Suprapubic skin (tissue), 4 donors: Measurements from ENCODE around the gene SREK1IP1. TPM values are rescaled to one million over a fixed set of nuclear protein-coding genes. Genes with fewer than 3 reads are reported as not detected.

Experiments used
- DNase-seq, 2 donors: peaks; one replicate each; pipeline ENCODE4 v3.0.0-alpha.2; 2019; ENCODE audit warnings: low spot score in 2 of 2
- H3K27ac ChIP-seq: fragments of 200-600 bp; sonication (generic); one replicate; pipeline ENCODE4 v1.5.1; 2019
- H3K27me3 ChIP-seq: fragments of 200-600 bp; sonication (generic); one replicate; pipeline ENCODE4 v1.5.1; 2019
- H3K36me3 ChIP-seq: fragments of 200-600 bp; sonication (generic); one replicate; pipeline ENCODE4 v1.5.1; 2019
- H3K4me1 ChIP-seq: fragments of 200-600 bp; sonication (generic); one replicate; pipeline ENCODE4 v1.5.1; 2019
- H3K4me3 ChIP-seq: fragments of 200-600 bp; sonication (generic); one replicate; pipeline ENCODE4 v1.5.1; 2019; ENCODE audit warnings: mild to moderate bottlenecking
- H3K9me3 ChIP-seq: fragments of 200-600 bp; sonication (generic); one replicate; pipeline ENCODE4 v1.5.1; 2019
- EP300 ChIP-seq: sonication (generic); formaldehyde crosslinking; IDR thresholded peaks from one replicate; pipeline ENCODE4 v1.6.1; 2017; ENCODE audit warnings: antibody characterized with exemption
- POLR2A ChIP-seq, 2 donors: fragments of 450-650 bp; IDR thresholded peaks; one replicate each; pipeline ENCODE4 v1.6.1; 2017; ENCODE audit warnings: antibody characterized with exemption in 2 of 2, mild to moderate bottlenecking in 2 of 2, moderate library complexity in 2 of 2
- POLR2AphosphoS5 ChIP-seq, 3 donors: sonication (generic); formaldehyde crosslinking; IDR thresholded peaks; one replicate each; pipeline ENCODE4 v1.6.1; 2017; ENCODE audit warnings: antibody characterized with exemption in 3 of 3
- WGBS: methylation state at CpG from one replicate; pipeline ENCODE4 v1.1.5; 2018; 5-methylcytosine and 5-hydroxymethylcytosine counted together
- total RNA-seq, 4 donors: library from RNA; depleted of rRNA; stranded (reverse); fragments of >200 nt; gene quantifications; one replicate each; pipeline ENCODE4 v1.1.0, GENCODE V29; 2016
- TF ChIP-seq, protein P1 (sequence below), 2 donors: fragments of 200-600 bp in 1 of 2; fragments of 450-650 bp in 1 of 2; sonication (generic) in 1 of 2; IDR thresholded peaks; one replicate each; pipeline ENCODE4 v1.5.1; 2016 to 2019; ENCODE audit warnings: antibody characterized with exemption in 2 of 2, mild to moderate bottlenecking in 1 of 2, moderate library complexity in 1 of 2

Gene SREK1IP1
- total RNA-seq, 4 donors from 2014 or later = 10.5 to 17.5 (median 11.4) TPM

- H3K27me3 ChIP-seq = no peaks in the 10 kb centered on the region
- peaks cover 14% of the 10 kb centered on the region for H3K36me3 ChIP-seq
- DNase-seq = no peak
- H3K9me3 ChIP-seq = no peaks in the 10 kb centered on the region
- H3K4me3 ChIP-seq = peak overlapping the region; percentile 81
- no peak overlapping the region for H3K27ac ChIP-seq
- 78% methylated on average over 2 of the region's 2 CpGs for WGBS
- peaks cover 48% of the 10 kb centered on the region for H3K4me1 ChIP-seq
- TF ChIP-seq EP300 (no peak), POLR2A (IDR thresholded peaks at IDR 0.05) (no peak), POLR2AphosphoS5 (IDR thresholded peaks at IDR 0.05) (no peak)
- TF ChIP-seq, protein P1, sequence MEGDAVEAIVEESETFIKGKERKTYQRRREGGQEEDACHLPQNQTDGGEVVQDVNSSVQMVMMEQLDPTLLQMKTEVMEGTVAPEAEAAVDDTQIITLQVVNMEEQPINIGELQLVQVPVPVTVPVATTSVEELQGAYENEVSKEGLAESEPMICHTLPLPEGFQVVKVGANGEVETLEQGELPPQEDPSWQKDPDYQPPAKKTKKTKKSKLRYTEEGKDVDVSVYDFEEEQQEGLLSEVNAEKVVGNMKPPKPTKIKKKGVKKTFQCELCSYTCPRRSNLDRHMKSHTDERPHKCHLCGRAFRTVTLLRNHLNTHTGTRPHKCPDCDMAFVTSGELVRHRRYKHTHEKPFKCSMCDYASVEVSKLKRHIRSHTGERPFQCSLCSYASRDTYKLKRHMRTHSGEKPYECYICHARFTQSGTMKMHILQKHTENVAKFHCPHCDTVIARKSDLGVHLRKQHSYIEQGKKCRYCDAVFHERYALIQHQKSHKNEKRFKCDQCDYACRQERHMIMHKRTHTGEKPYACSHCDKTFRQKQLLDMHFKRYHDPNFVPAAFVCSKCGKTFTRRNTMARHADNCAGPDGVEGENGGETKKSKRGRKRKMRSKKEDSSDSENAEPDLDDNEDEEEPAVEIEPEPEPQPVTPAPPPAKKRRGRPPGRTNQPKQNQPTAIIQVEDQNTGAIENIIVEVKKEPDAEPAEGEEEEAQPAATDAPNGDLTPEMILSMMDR (IDR thresholded peaks at IDR 0.05) = no peak
These were observed 1.6 kb downstream of the SREK1IP1 start for GRCh38 chr5:64766941-64767340.

DNA sequence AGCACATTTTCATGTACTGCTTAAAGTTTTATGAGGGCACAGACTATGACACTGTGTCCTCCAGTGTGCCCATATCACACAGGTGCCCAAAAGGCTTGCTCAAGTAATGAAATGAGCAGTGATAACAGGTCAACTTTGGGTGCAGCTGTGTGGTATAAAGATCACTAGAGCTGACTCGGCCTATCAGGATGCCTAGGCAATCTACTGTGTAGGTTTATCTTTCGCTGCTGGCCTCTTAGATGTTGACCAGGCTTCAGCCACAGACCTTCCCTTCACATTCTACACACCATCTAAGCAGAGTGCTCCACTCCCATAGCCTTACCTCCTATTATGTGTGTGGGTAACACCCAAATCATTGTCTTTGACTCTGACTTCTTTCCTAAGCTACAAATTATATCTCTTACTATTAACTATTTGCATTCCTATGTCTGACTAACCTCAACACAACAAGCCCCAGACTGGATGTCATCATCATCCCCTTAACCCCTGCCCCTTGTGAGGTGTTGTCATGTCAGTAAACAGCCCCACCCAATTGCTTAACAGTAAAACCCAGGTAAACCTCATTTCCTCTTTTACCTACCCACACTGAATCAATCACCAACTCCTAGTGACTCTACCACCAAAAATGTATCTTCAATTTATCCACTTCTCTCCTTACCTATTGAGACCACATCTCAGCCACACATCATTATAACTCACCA is 2.5 kb downstream of the SREK1IP1 start:
- Histone ChIP-seq H3K4me1 (peaks cover 48% of the 10 kb centered on the region), H3K9me3 (no peaks in the 10 kb centered on the region), H3K4me3 (no peak overlapping the region), H3K27me3 (no peaks in the 10 kb centered on the region), H3K36me3 (peaks cover 14% of the 10 kb centered on the region), H3K27ac (no peak overlapping the region)
- DNase-seq = no peak
- TF ChIP-seq EP300 = no peak
- TF ChIP-seq POLR2AphosphoS5 (IDR thresholded peaks at IDR 0.05) = no peak
- TF ChIP-seq, protein P1 (IDR thresholded peaks at IDR 0.05) = no peak
- no peak for TF ChIP-seq POLR2A (IDR thresholded peaks at IDR 0.05)
- WGBS = 98% methylated on average over 2 of the region's 2 CpGs

GRCh38 chr5:64763948-64764503 is 4.5 kb downstream of the SREK1IP1 start:
- peaks cover 14% of the 10 kb centered on the region for H3K36me3 ChIP-seq
- H3K27ac ChIP-seq = no peak overlapping the region
- 82% methylated on average over 4 of the region's 4 CpGs for WGBS

GRCh38 chr5:64759960-64760660 is 8.4 kb downstream of the SREK1IP1 start:
- Histone ChIP-seq H3K4me1 (peaks cover 6% of the 10 kb centered on the region), H3K27ac (no peak overlapping the region), H3K27me3 (no peaks in the 10 kb centered on the region), H3K4me3 (no peak overlapping the region), H3K9me3 (no peaks in the 10 kb centered on the region), H3K36me3 (peaks cover 14% of the 10 kb centered on the region)
- WGBS = 72% methylated on average over 4 of the region's 4 CpGs
- no peak for TF ChIP-seq EP300
- DNase-seq = no peak

More at GRCh38 chr5:64763948-64764503, 4.5 kb downstream of the SREK1IP1 start:
- no peak for DNase-seq
- Histone ChIP-seq H3K4me3 (no peak overlapping the region), H3K27me3 (no peaks in the 10 kb centered on the region), H3K9me3 (no peaks in the 10 kb centered on the region), H3K4me1 (peaks cover 30% of the 10 kb centered on the region)
- no peak for TF ChIP-seq POLR2A (IDR thresholded peaks at IDR 0.05)
- TF ChIP-seq, protein P1 (IDR thresholded peaks at IDR 0.05) = no peak
- TF ChIP-seq POLR2AphosphoS5 (IDR thresholded peaks at IDR 0.05) = no peak
- TF ChIP-seq EP300 = no peak

GRCh38 chr5:64758901-64759300 is 9.6 kb downstream of the SREK1IP1 start:
- no peaks in the 10 kb centered on the region for H3K4me1 ChIP-seq
- DNase-seq = no peak
- H3K4me3 ChIP-seq = no peak overlapping the region
- WGBS = 91% methylated on average over 3 of the region's 3 CpGs
- peaks cover 12% of the 10 kb centered on the region for H3K36me3 ChIP-seq
- no peak overlapping the region for H3K27ac ChIP-seq
- H3K27me3 ChIP-seq = no peaks in the 10 kb centered on the region
- TF ChIP-seq, protein P1 (IDR thresholded peaks at IDR 0.05) = no peak
- TF ChIP-seq POLR2AphosphoS5 (IDR thresholded peaks at IDR 0.05) (no peak), POLR2A (IDR thresholded peaks at IDR 0.05) (no peak), EP300 (no peak)
- H3K9me3 ChIP-seq = no peaks in the 10 kb centered on the region
